Keratinocyte (primary cell): ENCODE data around the gene PTEN.

Experiments used
- CTCF ChIP-seq, 3 experiments: IDR thresholded peaks in 1 of 3; conservative IDR thresholded peaks in 1 of 3; optimal IDR thresholded peaks in 1 of 3; 2 replicates in 2 of 3; 3 replicates in 1 of 3; pipeline versions ENCODE3 to v1.5.1; 2011; ENCODE audit warnings: low read length in 3 of 3, mild to moderate bottlenecking in 3 of 3, moderate library complexity in 2 of 3, control low read depth in 1 of 3, inconsistent platforms in 1 of 3; ENCODE audit not compliant: insufficient read depth in 2 of 3; ENCODE audit errors: extremely low read depth in 1 of 3
- EZH2 ChIP-seq: IDR thresholded peaks from one replicate; pipeline ENCODE4 v1.6.1; 2012; ENCODE audit warnings: inconsistent platforms, mild to moderate bottlenecking, low read length, moderate library complexity

GRCh38 chr10:87921931-87922688, 58.7 kb downstream of the PTEN start:
- no peak for TF ChIP-seq CTCF (optimal IDR thresholded peaks at IDR 0.05 in 1 of 3, IDR thresholded peaks at IDR 0.05 in 1 of 3, conservative IDR thresholded peaks at IDR 0.05 in 1 of 3; ENCODE audit: extremely low read depth in 1 of 3, insufficient read depth in 2 of 3, low read length in 3 of 3)
- no peak for TF ChIP-seq EZH2
